HG02642 (cell line): ENCODE measurements around the gene SETD3.

Experiments used
- ATAC-seq: cut with Tn5 transposase; IDR thresholded peaks from one replicate; pipeline ENCODE4 v1.9.1; 2021; ENCODE audit warnings: mild to moderate bottlenecking; ENCODE audit not compliant: unreplicated experiment, poor library complexity

Gene SETD3

GRCh38 chr14:99503848-99504453 is 23.3 kb upstream of the SETD3 start:
- ATAC-seq, result no peak

- ATAC-seq, result no peak
Observed at GRCh38 chr14:99502989-99503421, 22.3 kb upstream of the SETD3 start.

- ATAC-seq, result no peak
Observed at GRCh38 chr14:99497894-99498293, 17.2 kb upstream of the SETD3 start.

- no peak for ATAC-seq
Observed at GRCh38 chr14:99497341-99497740, 16.7 kb upstream of the SETD3 start.

- no peak for ATAC-seq
Observed at GRCh38 chr14:99484106-99484505, 3.4 kb upstream of the SETD3 start.

GRCh38 chr14:99481745-99482099 is 1.1 kb upstream of the SETD3 start:
- ATAC-seq, result no peak

GRCh38 chr14:99480917-99481744 is 472 bp upstream of the SETD3 start, which contains the start of gene CCNK:
Gene CCNK, plus strand, starts transcription at chr14:99481409. Its CDS starts 11,269 bp downstream, at chr14:99492678.
- ATAC-seq, result peak; percentile 89

- ATAC-seq, result no peak
Observed at GRCh38 chr14:99479160-99479905, 1.3 kb downstream of the SETD3 start.

GRCh38 chr14:99478128-99478527 is 2.5 kb downstream of the SETD3 start:
- ATAC-seq, result no peak

GRCh38 chr14:99476864-99477263 is 3.8 kb downstream of the SETD3 start:
- no peak for ATAC-seq

- no peak for ATAC-seq
Observed at GRCh38 chr14:99475660-99476059, 5.0 kb downstream of the SETD3 start.

GRCh38 chr14:99475179-99475578 is 5.5 kb downstream of the SETD3 start:
- ATAC-seq, result no peak

GRCh38 chr14:99473458-99473857 is 7.2 kb downstream of the SETD3 start:
- ATAC-seq, result no peak

- ATAC-seq, result no peak
Observed at GRCh38 chr14:99472937-99473336, 7.7 kb downstream of the SETD3 start.

- no peak for ATAC-seq
Observed at GRCh38 chr14:99471731-99472130, 8.9 kb downstream of the SETD3 start.

GRCh38 chr14:99468836-99469592 is 11.6 kb downstream of the SETD3 start:
- no peak for ATAC-seq

- ATAC-seq, result no peak
Observed at GRCh38 chr14:99468081-99468480, 12.6 kb downstream of the SETD3 start.

- no peak for ATAC-seq
Observed at GRCh38 chr14:99467336-99468078, 13.2 kb downstream of the SETD3 start.

- ATAC-seq, result no peak
Observed at GRCh38 chr14:99466758-99467157, 13.9 kb downstream of the SETD3 start.

GRCh38 chr14:99465288-99465687 is 15.4 kb downstream of the SETD3 start:
- ATAC-seq, result no peak
